HG03558 (cell line): ENCODE measurements around the gene PPIAL4G.
"Not testable (repeated sequence)": the region's sequence is repeated elsewhere in the genome, so short reads cannot be mapped to it uniquely, and the experiment has no call there.

Experiments
- ATAC-seq: cut with Tn5 transposase; IDR thresholded peaks from one replicate; pipeline ENCODE4 v1.9.1; 2021; ENCODE audit warnings: moderate number of reproducible peaks; ENCODE audit not compliant: unreplicated experiment; ENCODE audit errors: extremely low read depth

The PPIAL4G gene

DNA sequence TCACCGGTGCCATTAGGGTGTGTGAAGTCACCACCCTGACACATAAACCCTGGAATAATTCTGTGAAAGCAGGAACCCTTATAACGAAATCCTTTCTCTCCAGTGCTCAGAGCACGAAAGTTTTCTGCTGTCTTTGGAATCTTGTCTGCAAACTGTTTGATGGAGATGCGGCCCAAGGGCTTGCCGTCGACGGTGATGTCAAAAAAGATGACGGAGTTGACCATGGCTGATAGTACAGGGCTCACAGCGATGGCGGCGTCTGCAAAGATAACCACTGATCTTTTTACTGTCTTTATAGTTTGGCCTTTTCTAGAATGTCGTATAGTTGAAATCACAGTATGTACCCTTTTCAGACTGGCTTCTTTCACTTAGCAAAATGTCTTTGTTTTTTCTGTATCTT, at the start of gene PPIAL4G:
Gene PPIAL4G, minus strand, starts transcription at position 274 of the 400 bp plus-strand sequence. Its CDS starts 50 bp downstream, at position 224.
- not testable (repeated sequence) for ATAC-seq

- ATAC-seq: not testable (repeated sequence)
Measured at GRCh38 chr1:148532158-148532557, 49.1 kb upstream of the PPIAL4G start.

DNA sequence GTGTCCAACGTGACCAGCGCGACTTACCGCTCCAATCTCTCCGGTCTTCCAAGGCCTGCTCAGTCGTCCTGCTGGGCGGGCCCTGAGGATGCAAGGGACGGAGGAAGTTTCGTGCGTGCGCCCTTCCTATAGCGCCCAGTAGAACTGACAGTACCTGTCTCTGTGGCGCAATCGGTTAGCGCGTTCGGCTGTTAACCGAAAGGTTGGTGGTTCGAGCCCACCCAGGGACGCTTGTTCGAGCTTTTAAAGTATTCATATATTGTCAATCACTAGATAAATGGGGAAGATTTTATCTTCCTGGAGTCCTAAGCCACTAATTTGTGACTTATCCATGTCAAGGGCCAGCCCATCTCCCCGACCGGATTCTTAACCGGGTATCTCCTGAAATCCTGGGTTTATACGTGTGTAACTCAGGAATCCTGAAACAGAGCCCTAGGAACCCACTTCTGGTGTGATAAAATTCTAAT, 46.0 kb upstream of the PPIAL4G start:
- ATAC-seq: not testable (repeated sequence)

GRCh38 chr1:148528591-148528990, 45.5 kb upstream of the PPIAL4G start:
- ATAC-seq: not testable (repeated sequence)

- not testable (repeated sequence) for ATAC-seq
Measured at GRCh38 chr1:148526587-148526986, 43.5 kb upstream of the PPIAL4G start.

GRCh38 chr1:148523205-148524144, 40.4 kb upstream of the PPIAL4G start:
- not testable (repeated sequence) for ATAC-seq

DNA sequence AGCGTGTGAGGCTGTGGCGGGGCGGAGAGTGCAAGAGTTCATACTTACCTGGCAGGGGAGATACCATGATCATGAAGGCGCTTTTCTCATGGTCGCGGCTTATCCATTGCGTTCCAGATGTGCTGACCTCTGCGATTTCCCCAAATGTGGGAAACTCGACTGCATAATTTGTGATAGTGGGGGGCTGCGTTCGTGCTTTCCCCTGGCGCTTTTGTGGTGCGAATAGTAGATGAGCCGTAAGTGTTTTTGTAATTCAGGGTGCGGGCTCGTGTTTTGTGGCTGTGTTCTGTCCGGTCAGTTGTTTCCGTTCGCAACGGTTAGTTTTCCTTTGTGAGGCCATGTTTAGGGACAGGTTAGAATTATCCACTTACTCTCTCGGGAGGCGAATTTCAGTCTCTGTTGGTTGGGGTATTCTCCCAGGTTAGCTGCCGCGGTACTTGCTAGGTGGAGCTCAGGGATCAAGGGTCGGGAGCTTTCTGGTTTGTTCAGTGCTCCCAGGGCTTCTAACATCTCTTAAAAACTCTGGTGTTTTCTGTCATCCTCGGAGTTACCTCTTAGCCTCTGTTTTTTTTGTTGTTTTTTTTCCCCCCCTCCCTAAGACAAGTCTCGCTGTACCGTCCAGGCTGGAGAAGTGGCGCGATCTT, 39.6 kb upstream of the PPIAL4G start:
- peak; percentile 71 for ATAC-seq

DNA sequence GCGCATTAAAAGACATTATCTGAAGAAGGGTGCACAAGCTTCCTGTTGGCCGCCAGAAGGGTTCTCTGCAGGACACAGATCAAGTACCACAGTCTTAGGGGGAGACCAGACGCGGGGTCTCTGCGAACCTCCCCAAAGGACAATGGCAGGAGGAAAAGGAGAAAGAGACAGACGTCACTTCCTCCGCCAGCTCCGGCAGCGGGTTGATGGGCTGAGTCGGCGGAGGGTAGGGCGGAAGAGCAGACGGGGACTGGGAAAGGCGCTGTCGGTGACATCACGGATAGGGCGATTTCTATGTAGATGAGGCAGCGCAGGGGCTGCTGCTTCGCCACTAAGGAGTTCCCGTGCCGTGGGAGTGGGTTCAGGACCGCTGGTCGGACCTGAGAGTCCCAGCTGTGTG, 39.0 kb upstream of the PPIAL4G start:
- not testable (repeated sequence) for ATAC-seq

GRCh38 chr1:148514310-148514709, 31.2 kb upstream of the PPIAL4G start:
- not testable (repeated sequence) for ATAC-seq

DNA sequence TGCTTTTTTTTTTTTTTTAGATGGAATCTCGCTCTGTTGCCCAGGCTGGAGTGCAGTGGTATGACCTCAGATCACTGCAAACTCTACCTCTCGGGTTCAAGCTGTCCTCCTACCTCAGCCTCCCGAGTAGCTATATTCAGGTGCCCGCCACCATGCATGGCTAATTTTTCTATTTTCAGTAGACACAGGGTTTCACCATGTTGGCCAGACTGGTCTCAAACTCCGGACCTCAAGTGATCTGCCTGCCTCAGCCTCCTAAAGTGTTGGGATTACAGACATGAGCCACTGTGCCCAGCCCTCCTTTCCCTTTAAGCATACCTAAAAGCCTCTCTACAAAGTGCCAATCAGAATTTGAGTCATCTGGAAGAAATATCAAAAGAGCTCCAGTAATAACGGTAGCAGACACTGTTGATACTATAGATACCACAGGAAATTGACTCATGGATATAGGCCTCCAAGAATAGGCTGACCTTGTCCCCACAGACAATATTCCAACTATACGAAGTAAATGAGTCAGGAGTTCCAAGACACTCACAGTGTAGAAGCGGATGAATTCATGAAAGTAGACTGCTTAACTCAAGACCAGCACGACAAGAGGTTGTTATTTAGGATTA, 29.6 kb upstream of the PPIAL4G start:
- not testable (repeated sequence) for ATAC-seq

DNA sequence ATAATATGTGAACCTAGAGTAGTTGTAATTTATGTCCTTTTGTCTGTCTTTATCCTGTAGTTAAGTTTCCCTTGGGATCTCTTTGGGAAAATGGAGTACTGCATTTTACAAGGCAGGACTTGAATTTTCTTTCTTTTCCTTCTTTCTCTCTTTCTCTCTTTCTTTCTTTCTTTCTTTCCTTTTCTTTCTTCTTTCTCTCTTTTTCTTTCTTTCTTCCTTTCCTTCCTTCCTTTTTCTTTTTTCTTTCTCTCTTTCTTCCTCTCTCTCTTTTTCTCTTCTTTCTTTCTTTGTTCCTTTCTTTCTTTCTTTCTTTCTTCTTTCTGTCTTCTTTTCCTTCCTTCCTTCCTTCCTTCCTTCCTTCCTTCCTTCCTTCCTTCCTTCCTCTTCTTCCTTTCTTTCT, 10.8 kb upstream of the PPIAL4G start:
- not testable (repeated sequence) for ATAC-seq

- not testable (repeated sequence) for ATAC-seq
Measured at GRCh38 chr1:148481134-148481533, 2.0 kb downstream of the PPIAL4G start.

GRCh38 chr1:148459694-148460093, 23.4 kb downstream of the PPIAL4G start:
- not testable (repeated sequence) for ATAC-seq

DNA sequence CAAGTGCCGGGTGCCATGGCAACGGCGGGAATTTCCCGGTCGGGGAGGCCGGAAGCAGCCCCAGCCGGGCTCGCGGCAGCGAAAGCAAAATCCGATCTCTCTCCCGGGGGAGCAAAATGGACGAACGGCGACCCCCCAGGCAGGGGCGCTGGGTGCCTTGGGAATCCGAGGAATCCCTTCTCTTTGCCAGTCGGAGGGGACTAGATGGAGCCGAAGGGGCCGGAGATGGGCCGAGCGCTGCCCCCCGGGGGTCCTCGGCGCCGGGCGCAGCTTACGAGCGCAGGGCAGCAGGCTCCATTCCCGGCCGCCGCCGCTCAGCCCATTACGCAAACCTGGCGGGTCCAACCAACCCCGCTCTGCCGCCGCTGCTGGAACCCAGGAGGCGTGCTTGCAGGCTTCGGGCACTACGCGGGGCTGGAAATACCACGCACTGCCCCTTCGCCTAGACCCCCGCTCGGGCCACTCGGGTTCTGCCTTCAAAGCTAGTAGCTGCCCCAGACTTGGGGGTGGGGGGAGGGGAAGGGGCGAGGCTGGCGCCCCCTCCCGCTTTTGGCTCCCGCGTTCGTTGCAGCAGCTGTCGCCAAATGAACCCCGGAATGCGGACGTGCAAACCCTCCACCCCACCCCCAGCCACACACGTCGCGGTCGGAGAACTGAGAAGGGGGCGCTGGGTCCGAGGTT, 24.1 kb downstream of the PPIAL4G start:
- ATAC-seq: not testable (repeated sequence)

- not testable (repeated sequence) for ATAC-seq
Measured at GRCh38 chr1:148458398-148458797, 24.7 kb downstream of the PPIAL4G start.

DNA sequence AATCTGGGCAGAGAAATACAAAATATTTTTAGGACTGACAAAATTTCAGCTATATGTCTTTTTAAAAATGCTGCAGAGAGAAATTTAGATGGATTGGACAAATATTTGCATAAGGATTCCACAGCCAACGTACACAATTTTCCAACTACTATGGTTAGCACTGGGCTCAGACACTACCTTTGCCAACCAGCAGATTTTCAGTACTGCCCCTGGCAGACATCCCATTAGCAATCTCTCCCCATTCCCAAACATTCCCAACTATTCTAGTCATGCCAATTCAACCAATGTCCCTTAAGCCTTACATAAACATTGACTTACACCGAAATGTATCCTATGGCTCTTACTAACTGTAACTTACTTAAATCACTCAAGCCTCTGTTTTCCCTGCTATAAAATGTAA, 30.3 kb downstream of the PPIAL4G start:
- ATAC-seq: not testable (repeated sequence)

DNA sequence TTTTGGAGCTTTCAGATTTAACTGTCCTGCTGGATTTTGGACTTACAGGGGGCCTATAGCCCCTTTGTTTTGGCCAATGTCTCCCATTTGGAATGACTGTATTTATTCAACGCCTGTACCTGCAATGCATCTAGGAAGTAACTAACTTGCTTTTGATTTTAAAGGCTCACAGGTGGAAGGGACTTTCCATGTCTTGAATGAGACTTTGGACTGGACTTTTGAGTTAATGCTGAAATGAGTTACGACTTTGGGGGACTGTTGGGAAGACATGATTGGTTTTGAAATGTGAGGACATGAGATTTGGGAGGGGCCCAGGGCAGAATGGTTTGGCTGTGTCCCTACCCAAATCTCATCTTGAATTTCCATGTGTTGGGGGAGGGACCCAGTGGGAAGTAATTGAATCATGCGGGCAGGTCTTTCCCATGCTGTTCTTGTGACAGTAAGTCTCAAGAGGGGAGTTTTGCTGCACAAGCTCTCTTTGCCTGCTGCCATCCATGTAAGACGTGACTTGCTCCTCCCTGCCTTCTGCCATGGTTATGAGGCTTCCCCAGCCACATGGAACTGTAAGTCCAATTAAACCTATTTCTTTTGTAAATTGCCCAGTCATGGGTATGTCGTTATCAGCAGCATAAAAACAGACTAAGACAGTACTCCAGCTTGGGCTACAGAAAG, 43.3 kb downstream of the PPIAL4G start:
- not testable (repeated sequence) for ATAC-seq

DNA sequence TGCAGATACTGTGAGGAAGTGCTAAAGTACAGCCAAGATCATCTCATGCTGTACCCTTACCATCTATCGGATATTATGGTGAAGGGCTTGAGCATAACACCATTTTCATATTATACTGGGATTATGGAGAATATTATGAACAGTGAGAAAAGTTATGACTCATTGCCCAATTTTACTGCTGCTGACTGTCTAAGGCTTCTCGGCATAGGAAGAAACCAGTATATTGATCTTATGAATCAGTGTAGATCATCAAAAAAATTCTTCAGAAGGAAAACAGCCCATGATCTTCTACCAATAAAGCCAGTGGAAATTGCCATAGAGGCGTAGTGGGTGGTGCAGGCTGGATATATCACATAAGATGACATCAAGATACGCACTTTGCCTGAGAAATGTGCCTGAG, 47.7 kb downstream of the PPIAL4G start:
- ATAC-seq: no peak

DNA sequence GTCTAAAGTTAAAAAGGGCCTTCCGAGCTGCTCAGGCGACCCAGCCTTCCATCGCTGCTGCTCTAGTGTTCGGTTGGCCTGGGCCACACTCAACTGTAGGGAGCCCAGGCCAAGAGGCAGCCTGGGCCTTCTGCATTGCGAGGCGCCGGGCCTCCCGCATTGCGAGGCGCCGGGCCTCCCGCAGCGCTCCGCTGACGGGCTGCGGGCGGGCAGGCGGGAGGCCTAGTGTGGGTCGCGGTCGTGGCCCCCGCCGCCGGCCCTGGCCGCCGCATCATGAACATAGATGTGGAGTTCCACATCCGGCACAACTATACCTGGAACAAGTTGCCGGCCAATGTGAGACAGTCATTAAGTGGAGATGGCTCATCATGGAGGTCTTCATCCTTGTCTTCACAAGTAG, 48.3 kb downstream of the PPIAL4G start:
- no peak for ATAC-seq
